OCI-LY7 (cell line): ENCODE data around the gene OR2B3.

Experiments used
- EZH2phosphoT487 ChIP-seq: fragments of 200-600 bp; sonication (generic); IDR thresholded peaks from 2 replicates; pipeline ENCODE4 v1.6.1; 2018; ENCODE audit warnings: low read depth, borderline replicate concordance, mild to moderate bottlenecking, mixed run types, antibody characterized with exemption, low read length, moderate library complexity, mixed read lengths
- TF ChIP-seq, protein P1 (sequence below): fragments of 200-600 bp; sonication (generic); conservative IDR thresholded peaks from 2 replicates; pipeline ENCODE4 v1.5.1; 2014; ENCODE audit warnings: mild to moderate bottlenecking, antibody characterized with exemption, low read length, moderate library complexity, mixed read lengths

GRCh38 chr6:29107758-29108157, 20.6 kb upstream of the OR2B3 start, which contains the start of gene OR2J3:
- TF ChIP-seq, protein P1, sequence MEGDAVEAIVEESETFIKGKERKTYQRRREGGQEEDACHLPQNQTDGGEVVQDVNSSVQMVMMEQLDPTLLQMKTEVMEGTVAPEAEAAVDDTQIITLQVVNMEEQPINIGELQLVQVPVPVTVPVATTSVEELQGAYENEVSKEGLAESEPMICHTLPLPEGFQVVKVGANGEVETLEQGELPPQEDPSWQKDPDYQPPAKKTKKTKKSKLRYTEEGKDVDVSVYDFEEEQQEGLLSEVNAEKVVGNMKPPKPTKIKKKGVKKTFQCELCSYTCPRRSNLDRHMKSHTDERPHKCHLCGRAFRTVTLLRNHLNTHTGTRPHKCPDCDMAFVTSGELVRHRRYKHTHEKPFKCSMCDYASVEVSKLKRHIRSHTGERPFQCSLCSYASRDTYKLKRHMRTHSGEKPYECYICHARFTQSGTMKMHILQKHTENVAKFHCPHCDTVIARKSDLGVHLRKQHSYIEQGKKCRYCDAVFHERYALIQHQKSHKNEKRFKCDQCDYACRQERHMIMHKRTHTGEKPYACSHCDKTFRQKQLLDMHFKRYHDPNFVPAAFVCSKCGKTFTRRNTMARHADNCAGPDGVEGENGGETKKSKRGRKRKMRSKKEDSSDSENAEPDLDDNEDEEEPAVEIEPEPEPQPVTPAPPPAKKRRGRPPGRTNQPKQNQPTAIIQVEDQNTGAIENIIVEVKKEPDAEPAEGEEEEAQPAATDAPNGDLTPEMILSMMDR, result no peak
- TF ChIP-seq EZH2phosphoT487, result no peak
